Kidney epithelial cell (primary cell): ENCODE results near the gene ALKBH3. TPM values are rescaled to one million over a fixed set of nuclear protein-coding genes. Genes with fewer than 3 reads are reported as not detected.

Experiments used
- DNase-seq: peaks from one replicate; pipeline ENCODE4 v3.0.0-alpha.2; 2010; ENCODE audit warnings: low read depth
- H3K27me3 ChIP-seq: 2 replicates; pipeline ENCODE4 v1.6.0; 2011; ENCODE audit warnings: low read length; ENCODE audit not compliant: control insufficient read depth, insufficient read depth
- H3K36me3 ChIP-seq: 2 replicates; pipeline ENCODE4 v1.5.1; 2011; ENCODE audit warnings: low read length; ENCODE audit not compliant: control insufficient read depth, insufficient read depth
- H3K4me3 ChIP-seq: 2 replicates; pipeline ENCODE4 v1.5.1; 2011; ENCODE audit warnings: low read depth, mild to moderate bottlenecking, control low read depth, low read length
- total RNA-seq: library from RNA; depleted of rRNA; stranded (reverse); fragments of >200 nt; gene quantifications from 2 replicates; pipeline ENCODE4 v1.2.3, GENCODE V29; 2015
- TF ChIP-seq, protein P1 (sequence below): IDR thresholded peaks from 2 replicates; pipeline ENCODE4 v1.5.1; 2011; ENCODE audit warnings: mild to moderate bottlenecking, moderate library complexity, low read length, control low read depth, inconsistent platforms; ENCODE audit not compliant: insufficient read depth, poor library complexity, severe bottlenecking

Gene ALKBH3
- total RNA-seq, 1 donor from 2014 or later, result 48.0 TPM

- TF ChIP-seq, protein P1, sequence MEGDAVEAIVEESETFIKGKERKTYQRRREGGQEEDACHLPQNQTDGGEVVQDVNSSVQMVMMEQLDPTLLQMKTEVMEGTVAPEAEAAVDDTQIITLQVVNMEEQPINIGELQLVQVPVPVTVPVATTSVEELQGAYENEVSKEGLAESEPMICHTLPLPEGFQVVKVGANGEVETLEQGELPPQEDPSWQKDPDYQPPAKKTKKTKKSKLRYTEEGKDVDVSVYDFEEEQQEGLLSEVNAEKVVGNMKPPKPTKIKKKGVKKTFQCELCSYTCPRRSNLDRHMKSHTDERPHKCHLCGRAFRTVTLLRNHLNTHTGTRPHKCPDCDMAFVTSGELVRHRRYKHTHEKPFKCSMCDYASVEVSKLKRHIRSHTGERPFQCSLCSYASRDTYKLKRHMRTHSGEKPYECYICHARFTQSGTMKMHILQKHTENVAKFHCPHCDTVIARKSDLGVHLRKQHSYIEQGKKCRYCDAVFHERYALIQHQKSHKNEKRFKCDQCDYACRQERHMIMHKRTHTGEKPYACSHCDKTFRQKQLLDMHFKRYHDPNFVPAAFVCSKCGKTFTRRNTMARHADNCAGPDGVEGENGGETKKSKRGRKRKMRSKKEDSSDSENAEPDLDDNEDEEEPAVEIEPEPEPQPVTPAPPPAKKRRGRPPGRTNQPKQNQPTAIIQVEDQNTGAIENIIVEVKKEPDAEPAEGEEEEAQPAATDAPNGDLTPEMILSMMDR, result no peak
- DNase-seq, result no peak
- Histone ChIP-seq H3K36me3 (no peaks in the 10 kb centered on the region), H3K4me3 (no peak overlapping the region), H3K27me3 (no peaks in the 10 kb centered on the region)
These were observed 19.5 kb upstream of the ALKBH3 start for GRCh38 chr11:43861141-43861540.

- Histone ChIP-seq H3K27me3 (no peaks in the 10 kb centered on the region), H3K36me3 (no peaks in the 10 kb centered on the region), H3K4me3 (no peak overlapping the region)
- no peak for DNase-seq
- TF ChIP-seq, protein P1, result no peak
These were observed 14.1 kb upstream of the ALKBH3 start for GRCh38 chr11:43866520-43866919.

GRCh38 chr11:43866969-43867368 lies 13.7 kb upstream of the ALKBH3 start:
- DNase-seq, result no peak
- TF ChIP-seq, protein P1, result no peak
- no peaks in the 10 kb centered on the region for H3K36me3 ChIP-seq
- H3K27me3 ChIP-seq, result no peaks in the 10 kb centered on the region
- no peak overlapping the region for H3K4me3 ChIP-seq

DNA sequence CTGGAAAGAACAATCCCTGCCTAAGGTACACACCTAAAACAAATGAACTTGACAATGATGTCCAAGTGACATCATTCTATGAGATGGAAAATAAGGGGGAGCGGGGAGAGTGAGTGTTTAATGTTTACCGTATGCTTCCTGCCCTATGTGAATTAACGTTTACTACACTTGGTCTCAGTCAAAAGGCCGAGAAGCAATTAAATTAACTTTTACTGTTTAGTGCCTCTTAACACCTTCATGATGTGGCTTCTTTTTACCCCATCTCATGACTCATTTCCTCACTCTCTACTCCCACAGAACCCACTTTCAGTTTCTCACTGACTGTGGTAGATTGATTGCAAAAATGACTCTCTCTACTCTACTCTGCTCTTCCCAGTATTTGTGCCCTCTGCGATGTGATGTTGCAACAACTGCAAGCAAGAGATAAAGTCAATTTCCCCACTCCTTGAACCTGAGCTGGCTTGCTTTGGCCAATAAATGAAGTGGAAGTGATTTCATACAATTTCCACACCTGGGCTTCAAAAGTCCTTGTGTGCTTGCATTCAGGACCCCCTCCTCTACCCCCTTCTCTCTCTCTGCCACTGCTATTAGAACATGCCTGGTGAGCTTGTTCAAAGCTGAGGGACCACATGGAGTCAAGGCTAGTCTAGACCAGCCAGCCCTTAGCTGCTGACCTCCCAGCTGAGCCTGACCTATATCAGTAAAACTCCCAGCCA lies 11.6 kb upstream of the ALKBH3 start:
- TF ChIP-seq, protein P1, result no peak
- Histone ChIP-seq H3K36me3 (no peaks in the 10 kb centered on the region), H3K4me3 (no peak overlapping the region), H3K27me3 (peaks cover 6% of the 10 kb centered on the region)
- peak; percentile 70 for DNase-seq

GRCh38 chr11:43871051-43871450 lies 9.6 kb upstream of the ALKBH3 start:
- no peak for DNase-seq
- H3K27me3 ChIP-seq, result peaks cover 6% of the 10 kb centered on the region
- no peaks in the 10 kb centered on the region for H3K36me3 ChIP-seq
- no peak overlapping the region for H3K4me3 ChIP-seq
- TF ChIP-seq, protein P1, result no peak

- Histone ChIP-seq H3K4me3 (no peak overlapping the region), H3K27me3 (peaks cover 6% of the 10 kb centered on the region), H3K36me3 (no peaks in the 10 kb centered on the region)
- TF ChIP-seq, protein P1, result no peak
- no peak for DNase-seq
These were observed 7.6 kb upstream of the ALKBH3 start for GRCh38 chr11:43872995-43873394.
